Retinal pigment epithelial cell (primary cell): ENCODE measurements around the gene FOSL1.
"Not testable (repeated sequence)": the region's sequence is repeated elsewhere in the genome, so short reads cannot be mapped to it uniquely, and the experiment has no call there.

Experiments used
- DNase-seq: peaks from one replicate; pipeline ENCODE4 v3.0.0-alpha.2; 2010; ENCODE audit warnings: low read depth
- H3K4me3 ChIP-seq: 2 replicates; pipeline ENCODE4 v1.5.1; 2011; ENCODE audit warnings: mild to moderate bottlenecking, low read length, control low read depth, moderate library complexity
- CTCF ChIP-seq: conservative IDR thresholded peaks from 2 replicates; pipeline ENCODE4 v1.5.1; 2011; ENCODE audit warnings: low read depth, low read length, control low read depth, inconsistent platforms

Gene FOSL1

GRCh38 chr11:65851811-65852507, 48.2 kb downstream of the FOSL1 start:
- no peak for DNase-seq

GRCh38 chr11:65851083-65851579, 49.1 kb downstream of the FOSL1 start:
- H3K4me3 ChIP-seq: no peak overlapping the region
- TF ChIP-seq CTCF: peak; percentile 62
- no peak for DNase-seq

More at GRCh38 chr11:65851811-65852507, 48.2 kb downstream of the FOSL1 start:
- H3K4me3 ChIP-seq: no peak overlapping the region
- no peak for TF ChIP-seq CTCF

GRCh38 chr11:65850217-65851082, 49.7 kb downstream of the FOSL1 start:
- no peak for TF ChIP-seq CTCF
- no peak overlapping the region for H3K4me3 ChIP-seq
- DNase-seq: no peak

GRCh38 chr11:65849771-65850216, 50.4 kb downstream of the FOSL1 start:
- no peak for DNase-seq
- no peak for TF ChIP-seq CTCF
- no peak overlapping the region for H3K4me3 ChIP-seq

GRCh38 chr11:65849366-65849765, 50.8 kb downstream of the FOSL1 start:
- TF ChIP-seq CTCF: no peak
- H3K4me3 ChIP-seq: no peak overlapping the region

GRCh38 chr11:65848693-65849092, 51.5 kb downstream of the FOSL1 start:
- not testable (repeated sequence) for DNase-seq

More at GRCh38 chr11:65849366-65849765, 50.8 kb downstream of the FOSL1 start:
- DNase-seq: no peak

GRCh38 chr11:65847746-65848145, 52.4 kb downstream of the FOSL1 start:
- TF ChIP-seq CTCF: no peak
- no peak for DNase-seq
- no peak overlapping the region for H3K4me3 ChIP-seq

More at GRCh38 chr11:65848693-65849092, 51.5 kb downstream of the FOSL1 start:
- not testable (repeated sequence) for H3K4me3 ChIP-seq
